ENCODE results near the gene SPIRE1.

- no peak for TF ChIP-seq CTCF (IDR thresholded peaks at IDR 0.05)
- no peak for TF ChIP-seq POLR2A (IDR thresholded peaks at IDR 0.05)
These were observed 20.5 kb downstream of the SPIRE1 start for GRCh38 chr18:12637393-12637792.
